Neuron (in vitro differentiated cells): Measurements from ENCODE around the gene HDGFL2.
"Not testable (repeated sequence)": the region's sequence is repeated elsewhere in the genome, so short reads cannot be mapped to it uniquely, and the experiment has no call there.

Experiments
- H2AFZ ChIP-seq: one replicate; pipeline ENCODE4 v1.6.1; 2013; ENCODE audit warnings: low read depth, mild to moderate bottlenecking, inconsistent platforms, low read length, moderate library complexity
- H3K27me3 ChIP-seq: one replicate; pipeline ENCODE4 v1.6.1; 2013; ENCODE audit warnings: low read length; ENCODE audit not compliant: insufficient read depth
- H3K36me3 ChIP-seq: one replicate; pipeline ENCODE4 v1.6.1; 2013; ENCODE audit warnings: low read length; ENCODE audit not compliant: insufficient read depth
- H3K4me1 ChIP-seq: one replicate; pipeline ENCODE4 v1.6.1; 2013; ENCODE audit warnings: low read length; ENCODE audit not compliant: insufficient read depth
- H3K4me3 ChIP-seq: 2 replicates; pipeline ENCODE4 v1.5.1; 2013; ENCODE audit warnings: mild to moderate bottlenecking, low read length, moderate library complexity
- H3K9me3 ChIP-seq: one replicate; pipeline ENCODE4 v1.6.1; 2013; ENCODE audit warnings: low read length

The HDGFL2 gene

GRCh38 chr19:4536798-4537197, 64.7 kb downstream of the HDGFL2 start:
- H3K4me1 ChIP-seq: peaks cover 9% of the 10 kb centered on the region
- no peaks in the 10 kb centered on the region for H3K36me3 ChIP-seq
- H3K9me3 ChIP-seq: peaks cover 7% of the 10 kb centered on the region
- no peak overlapping the region for H3K4me3 ChIP-seq
- H2AFZ ChIP-seq: no peak overlapping the region
- no peaks in the 10 kb centered on the region for H3K27me3 ChIP-seq

GRCh38 chr19:4537953-4538600, 66.0 kb downstream of the HDGFL2 start:
- H3K4me1 ChIP-seq: peaks cover 9% of the 10 kb centered on the region
- no peaks in the 10 kb centered on the region for H3K36me3 ChIP-seq
- no peaks in the 10 kb centered on the region for H3K27me3 ChIP-seq
- no peak overlapping the region for H2AFZ ChIP-seq
- no peak overlapping the region for H3K4me3 ChIP-seq
- H3K9me3 ChIP-seq: peaks cover 7% of the 10 kb centered on the region

- Histone ChIP-seq H3K9me3 (peaks cover 7% of the 10 kb centered on the region), H3K36me3 (no peaks in the 10 kb centered on the region), H3K4me1 (peaks cover 9% of the 10 kb centered on the region)
Measured at GRCh38 chr19:4538601-4538954, 66.5 kb downstream of the HDGFL2 start.

GRCh38 chr19:4539169-4539692, 67.1 kb downstream of the HDGFL2 start:
- Histone ChIP-seq H3K36me3 (no peaks in the 10 kb centered on the region), H3K4me3 (no peak overlapping the region), H2AFZ (no peak overlapping the region), H3K9me3 (peaks cover 7% of the 10 kb centered on the region), H3K27me3 (no peaks in the 10 kb centered on the region), H3K4me1 (peaks cover 9% of the 10 kb centered on the region)

More at GRCh38 chr19:4538601-4538954, 66.5 kb downstream of the HDGFL2 start:
- Histone ChIP-seq H3K27me3 (no peaks in the 10 kb centered on the region), H3K4me3 (no peak overlapping the region), H2AFZ (no peak overlapping the region)

- H3K4me3 ChIP-seq: no peak within 1 kb of the TSS
- H2AFZ ChIP-seq: no peak within 1 kb of the TSS
- peaks cover 7% of the 10 kb centered on the region for H3K9me3 ChIP-seq
- no peaks in the 10 kb centered on the region for H3K27me3 ChIP-seq
- H3K36me3 ChIP-seq: no peaks in the 10 kb centered on the region
- peaks cover 6% of the 10 kb centered on the region for H3K4me1 ChIP-seq
Measured at GRCh38 chr19:4539693-4540581, 67.8 kb downstream of the HDGFL2 start, which contains the start of gene LRG1. Gene LRG1 (minus strand): TSS chr19:4540036. CDS start chr19:4540013, 23 bp downstream.

GRCh38 chr19:4541114-4541805, 69.2 kb downstream of the HDGFL2 start:
- peaks cover 6% of the 10 kb centered on the region for H3K36me3 ChIP-seq
- no peak overlapping the region for H3K4me3 ChIP-seq
- no peak overlapping the region for H2AFZ ChIP-seq
- no peaks in the 10 kb centered on the region for H3K4me1 ChIP-seq
- no peaks in the 10 kb centered on the region for H3K27me3 ChIP-seq
- H3K9me3 ChIP-seq: peaks cover 7% of the 10 kb centered on the region

- not testable (repeated sequence) for H3K4me3 ChIP-seq, H3K9me3 ChIP-seq, H3K27me3 ChIP-seq, H3K36me3 ChIP-seq, H3K4me1 ChIP-seq, H2AFZ ChIP-seq
Measured at GRCh38 chr19:4541806-4542145, 69.7 kb downstream of the HDGFL2 start.

- no peak overlapping the region for H3K4me3 ChIP-seq
- peaks cover 7% of the 10 kb centered on the region for H3K9me3 ChIP-seq
- H2AFZ ChIP-seq: no peak overlapping the region
- no peaks in the 10 kb centered on the region for H3K27me3 ChIP-seq
- H3K4me1 ChIP-seq: no peaks in the 10 kb centered on the region
- peaks cover 7% of the 10 kb centered on the region for H3K36me3 ChIP-seq
Measured at GRCh38 chr19:4542896-4543841, 71.1 kb downstream of the HDGFL2 start.

- peaks cover 7% of the 10 kb centered on the region for H3K9me3 ChIP-seq
- no peaks in the 10 kb centered on the region for H3K27me3 ChIP-seq
- no peak overlapping the region for H2AFZ ChIP-seq
- peaks cover 9% of the 10 kb centered on the region for H3K36me3 ChIP-seq
- H3K4me1 ChIP-seq: no peaks in the 10 kb centered on the region
- H3K4me3 ChIP-seq: no peak overlapping the region
Measured at GRCh38 chr19:4543842-4544647, 71.9 kb downstream of the HDGFL2 start.

- Histone ChIP-seq H3K4me1 (no peaks in the 10 kb centered on the region), H3K9me3 (no peaks in the 10 kb centered on the region), H3K4me3 (no peak overlapping the region), H3K36me3 (peaks cover 23% of the 10 kb centered on the region), H3K27me3 (no peaks in the 10 kb centered on the region), H2AFZ (no peak overlapping the region)
Measured at GRCh38 chr19:4547303-4548237, 75.5 kb downstream of the HDGFL2 start.

- no peaks in the 10 kb centered on the region for H3K9me3 ChIP-seq
Measured at GRCh38 chr19:4548238-4548584, 76.1 kb downstream of the HDGFL2 start.

More at GRCh38 chr19:4548238-4548584, 76.1 kb downstream of the HDGFL2 start:
- H3K27me3 ChIP-seq: no peaks in the 10 kb centered on the region
- peaks cover 30% of the 10 kb centered on the region for H3K36me3 ChIP-seq
- H2AFZ ChIP-seq: no peak overlapping the region
- H3K4me1 ChIP-seq: no peaks in the 10 kb centered on the region
- no peak overlapping the region for H3K4me3 ChIP-seq
